22Rv1 (cell line): ENCODE results near the gene GRM7.

Experiments used
- CTCF ChIP-seq: fragments of 450-650 bp; IDR thresholded peaks from 2 replicates; pipeline ENCODE4 v1.5.1; 2017; ENCODE audit warnings: mild to moderate bottlenecking
- ZFX ChIP-seq: fragments of 450-650 bp; IDR thresholded peaks from 2 replicates; pipeline ENCODE4 v1.6.1; 2017; ENCODE audit warnings: antibody characterized with exemption, borderline replicate concordance

- TF ChIP-seq CTCF (no peak), ZFX (no peak)
Measured at GRCh38 chr3:7195934-7196333, 335.0 kb downstream of the GRM7 start.
